ENCODE data around the gene KCNK7.
A peak's percentile ranks its signal among the peaks of the same experiment; 100 is the strongest.

Gene KCNK7

GRCh38 chr11:65585396-65586246 lies 10.0 kb downstream of the KCNK7 start:
- no peak for DNase-seq

- DNase-seq: no peak
Measured at GRCh38 chr11:65584723-65585171, 10.9 kb downstream of the KCNK7 start.

- DNase-seq: no peak
Measured at GRCh38 chr11:65584106-65584505, 11.5 kb downstream of the KCNK7 start.

GRCh38 chr11:65583589-65583988 lies 12.0 kb downstream of the KCNK7 start:
- no peak for DNase-seq

- DNase-seq: no peak
Measured at GRCh38 chr11:65581928-65582327, 13.7 kb downstream of the KCNK7 start.

GRCh38 chr11:65580756-65581155 lies 14.8 kb downstream of the KCNK7 start:
- DNase-seq: no peak

- no peak for DNase-seq
Measured at GRCh38 chr11:65580031-65580692, 15.4 kb downstream of the KCNK7 start.

GRCh38 chr11:65579291-65579690 lies 16.3 kb downstream of the KCNK7 start:
- DNase-seq: no peak

- DNase-seq: no peak
Measured at GRCh38 chr11:65578667-65579066, 16.9 kb downstream of the KCNK7 start.

- no peak for DNase-seq
Measured at GRCh38 chr11:65578134-65578533, 17.5 kb downstream of the KCNK7 start.

- DNase-seq: no peak
Measured at GRCh38 chr11:65577756-65578109, 17.9 kb downstream of the KCNK7 start.

- DNase-seq: peak; percentile 88 to 96
Measured at GRCh38 chr11:65576867-65577755, 18.5 kb downstream of the KCNK7 start.

- DNase-seq: peak; percentile 58 to 68
Measured at GRCh38 chr11:65576232-65576866, 19.3 kb downstream of the KCNK7 start.

- peak; percentile 74 to 85 for DNase-seq
Measured at GRCh38 chr11:65575568-65576231, 19.9 kb downstream of the KCNK7 start, which contains the start of gene EHBP1L1. EHBP1L1 (plus strand) TSS chr11:65576053; CDS start chr11:65576303, 250 bp downstream.

GRCh38 chr11:65574811-65575567 lies 20.6 kb downstream of the KCNK7 start:
- no peak for DNase-seq

GRCh38 chr11:65574109-65574810 lies 21.3 kb downstream of the KCNK7 start:
- peak; percentile 97 to 98 for DNase-seq

- DNase-seq: no peak
Measured at GRCh38 chr11:65573391-65574079, 22.1 kb downstream of the KCNK7 start.

GRCh38 chr11:65572356-65573051 lies 23.1 kb downstream of the KCNK7 start, which contains the start of gene FAM89B:
FAM89B (plus strand) TSS chr11:65572538; CDS start chr11:65572670, 132 bp downstream.
- DNase-seq: peak; percentile 74 to 92

- DNase-seq: no peak
Measured at GRCh38 chr11:65571940-65572339, 23.7 kb downstream of the KCNK7 start.

Measured in inflammatory macrophage treated with lipopolysaccharide for 1 hour (primary cell).